IMR-90 (cell line): Measurements from ENCODE around the gene KNL1. TPM values are rescaled to one million over a fixed set of nuclear protein-coding genes. Genes with fewer than 3 reads are reported as not detected.

Experiments used
- ATAC-seq: fragments of 200-7000 bp; cut with Tn5 transposase; 2 replicates; pipeline ENCODE4 v1.9.1; 2020; ENCODE audit warnings: low read depth, mild to moderate bottlenecking, moderate library complexity
- BruUV-seq: library from RNA; stranded (reverse); fragments of 400-500 nt; replicated peaks from 2 replicates; lab custom pipeline; 2021; lab: Mats Ljungman, UMichigan
- CTCF ChIA-PET: fragments of 300-600 bp; formaldehyde crosslinking; extraction: SDS; loops from one replicate; lab custom pipeline; 2021; ENCODE audit warnings: antibody characterized with exemption; lab: Yijun Ruan, JAX
- POLR2A ChIA-PET: fragments of 300-600 bp; sonication (Branson Sonifier 250); formaldehyde crosslinking; loops from one replicate; lab custom pipeline; 2022; ENCODE audit warnings: antibody characterized with exemption; ENCODE audit not compliant: unreplicated experiment; lab: Charles Lee
- DNase-seq: peaks from one replicate; pipeline ENCODE4 v3.0.0; 2013
- H2AFZ ChIP-seq: replicated peaks from 2 replicates; pipeline ENCODE3; 2013; ENCODE audit warnings: low read length, mild to moderate bottlenecking; ENCODE audit not compliant: poor library complexity
- H2AK5ac ChIP-seq: 2 replicates; pipeline ENCODE4 v1.6.1; 2013; ENCODE audit warnings: low read depth, low read length, inconsistent platforms
- H2AK9ac ChIP-seq: replicated peaks from 2 replicates; pipeline ENCODE3; 2013; ENCODE audit warnings: mild to moderate bottlenecking, low read depth, low read length, moderate library complexity; ENCODE audit not compliant: poor library complexity
- H2BK120ac ChIP-seq: 2 replicates; pipeline ENCODE4 v1.6.1; 2013; ENCODE audit warnings: low read depth, low read length, inconsistent platforms
- H2BK15ac ChIP-seq: 3 replicates; pipeline ENCODE4 v1.6.1; 2013; ENCODE audit warnings: low read depth, low read length, inconsistent platforms
- H2BK20ac ChIP-seq: 2 replicates; pipeline ENCODE4 v1.6.1; 2013; ENCODE audit warnings: low read depth, mild to moderate bottlenecking, inconsistent platforms, low read length, moderate library complexity
- H2BK5ac ChIP-seq: 2 replicates; pipeline ENCODE4 v1.6.1; 2013; ENCODE audit warnings: mild to moderate bottlenecking, low read depth, low read length, inconsistent platforms; ENCODE audit not compliant: poor library complexity, severe bottlenecking
- H3K14ac ChIP-seq: replicated peaks from 2 replicates; pipeline ENCODE4 v1.6.1; 2013; ENCODE audit warnings: low read depth, low read length, inconsistent platforms
- H3K18ac ChIP-seq: 2 replicates; pipeline ENCODE4 v1.6.1; 2013; ENCODE audit warnings: low read depth, low read length, control low read depth
- H3K23ac ChIP-seq: 2 replicates; pipeline ENCODE4 v1.6.1; 2013; ENCODE audit warnings: low read depth, low read length, inconsistent platforms
- H3K27ac ChIP-seq: 2 replicates; pipeline ENCODE4 v1.5.1; 2013; ENCODE audit warnings: mild to moderate bottlenecking, control low read depth, low read length; ENCODE audit not compliant: insufficient read depth
- H3K27me3 ChIP-seq: 2 replicates; pipeline ENCODE4 v1.6.1; 2013; ENCODE audit warnings: low read length; ENCODE audit not compliant: control insufficient read depth, insufficient read depth
- H3K36me3 ChIP-seq: 2 replicates; pipeline ENCODE4 v1.6.1; 2013; ENCODE audit warnings: low read length, mixed read lengths; ENCODE audit not compliant: control insufficient read depth, insufficient read depth
- H3K4ac ChIP-seq: 2 replicates; pipeline ENCODE4 v1.6.1; 2013; ENCODE audit warnings: low read depth, low read length, inconsistent platforms
- H3K4me1 ChIP-seq: 2 replicates; pipeline ENCODE4 v1.6.1; 2013; ENCODE audit warnings: low read length, mixed read lengths; ENCODE audit not compliant: control insufficient read depth, insufficient read depth
- H3K4me2 ChIP-seq: 2 replicates; pipeline ENCODE4 v1.6.1; 2013; ENCODE audit warnings: low read depth, mild to moderate bottlenecking, control low read depth, low read length, moderate library complexity
- H3K4me3 ChIP-seq: 2 replicates; pipeline ENCODE4 v1.5.1; 2013; ENCODE audit warnings: low read depth, mild to moderate bottlenecking, control low read depth, low read length, moderate library complexity; ENCODE audit not compliant: insufficient read depth
- H3K56ac ChIP-seq: 2 replicates; pipeline ENCODE4 v1.6.1; 2013; ENCODE audit warnings: low read length, inconsistent platforms; ENCODE audit not compliant: insufficient read depth; ENCODE audit errors: extremely low read depth
- H3K79me1 ChIP-seq, 2 experiments: 2 replicates each; pipeline ENCODE4 v1.6.1; 2013; ENCODE audit warnings: low read length in 2 of 2, inconsistent platforms in 1 of 2, low read depth in 1 of 2
- H3K9ac ChIP-seq: 2 replicates; pipeline ENCODE4 v1.6.1; 2013; ENCODE audit warnings: low read depth, low read length, control low read depth
- H3K9me1 ChIP-seq: 2 replicates; pipeline ENCODE4 v1.6.1; 2013; ENCODE audit warnings: low read length, inconsistent platforms; ENCODE audit not compliant: insufficient read depth
- H3K9me3 ChIP-seq: 2 replicates; pipeline ENCODE4 v1.6.1; 2013; ENCODE audit warnings: low read length; ENCODE audit not compliant: control insufficient read depth, insufficient read depth
- H4K20me1 ChIP-seq: 2 replicates; pipeline ENCODE4 v1.6.1; 2013; ENCODE audit warnings: low read length, inconsistent platforms; ENCODE audit not compliant: insufficient read depth
- H4K5ac ChIP-seq: 2 replicates; pipeline ENCODE4 v1.6.1; 2013; ENCODE audit warnings: mild to moderate bottlenecking, low read depth, low read length, control low read depth
- H4K8ac ChIP-seq, 2 experiments: 2 replicates each; pipeline ENCODE4 v1.6.1; 2013; ENCODE audit warnings: low read depth in 2 of 2, low read length in 2 of 2, control low read depth in 1 of 2, inconsistent platforms in 1 of 2
- H4K91ac ChIP-seq: 2 replicates; pipeline ENCODE4 v1.6.1; 2013; ENCODE audit warnings: low read depth, low read length, inconsistent platforms; ENCODE audit not compliant: insufficient read depth
- BHLHE40 ChIP-seq: fragments of 150-350 bp; IDR thresholded peaks from 2 replicates; pipeline ENCODE4 v1.6.1; 2016; ENCODE audit warnings: mild to moderate bottlenecking, low read depth, low read length
- CEBPB ChIP-seq: IDR thresholded peaks from 2 replicates; pipeline ENCODE4 v1.6.1; 2012; ENCODE audit warnings: low read depth, low read length, improper control_type of control experiment
- CHD1 ChIP-seq: IDR thresholded peaks from 2 replicates; pipeline ENCODE4 v1.6.1; 2012; ENCODE audit warnings: low read depth, low read length, improper control_type of control experiment
- ELK1 ChIP-seq: fragments of 150-350 bp; IDR thresholded peaks from 2 replicates; pipeline ENCODE4 v1.6.1; 2016; ENCODE audit warnings: low read depth, mild to moderate bottlenecking, low read length, moderate library complexity, borderline replicate concordance
- MAZ ChIP-seq: IDR thresholded peaks from 2 replicates; pipeline ENCODE4 v1.6.1; 2012; ENCODE audit warnings: low read depth, mild to moderate bottlenecking, low read length, improper control_type of control experiment, moderate library complexity, borderline replicate concordance
- POLR2A ChIP-seq: IDR thresholded peaks from 2 replicates; pipeline ENCODE4 v1.6.1; 2012; ENCODE audit warnings: mild to moderate bottlenecking, low read depth, low read length
- RAD21 ChIP-seq: IDR thresholded peaks from 2 replicates; pipeline ENCODE4 v1.6.1; 2012; ENCODE audit warnings: low read length, improper control_type of control experiment
- RCOR1 ChIP-seq: IDR thresholded peaks from 2 replicates; pipeline ENCODE4 v1.6.1; 2012; ENCODE audit warnings: mild to moderate bottlenecking, low read length, improper control_type of control experiment; ENCODE audit not compliant: insufficient replicate concordance
- WGBS, 2 experiments: methylation state at CpG; one replicate each; pipeline versions ENCODE4 v1.1.5 to v1.1.7; 2013; ENCODE audit warnings: missing lambda C conversion rate in 2 of 2; ENCODE audit not compliant: insufficient read length in 1 of 2; ENCODE audit errors: extremely low coverage in 2 of 2; 5-methylcytosine and 5-hydroxymethylcytosine counted together
- dilution Hi-C: fragments of 300-500 bp; cut with HindIII; formaldehyde crosslinking; loops from one replicate; pipeline ENCODE4 v1.14.3; 2018; ENCODE audit warnings: low sequenced_read_pairs; ENCODE audit not compliant: unreplicated experiment
- in situ Hi-C: fragments of 300-500 bp; cut with MboI; formaldehyde crosslinking; loops from 3 replicates; pipeline ENCODE4 v1.14.3; 2019; ENCODE audit warnings: low sequenced_read_pairs, inconsistent platforms, mixed read lengths
- intact Hi-C: fragments of 100-400 bp; cut with micrococcal nuclease; formaldehyde crosslinking; loops from 2 replicates; pipeline ENCODE4 v1.10.0; 2022
- polyA plus RNA-seq, 3 experiments: library from polyadenylated mRNA; depleted of rRNA; stranded (reverse); fragments of >200 nt; gene quantifications; 2 replicates each; pipeline ENCODE4 v1.2.3, GENCODE V29; 2012; ENCODE audit warnings: low replicate concordance in 1 of 3
- total RNA-seq: library from RNA; depleted of rRNA; stranded (reverse); fragments of >200 nt; gene quantifications from 2 replicates; pipeline ENCODE4 v1.2.3, GENCODE V29; 2012

Gene KNL1
- total and polyA plus RNA-seq, 2 of the 4 experiments (the other 2 are of a cell fraction): 3.1 to 25.1 TPM

- dilution Hi-C loops: no loop called here
These were observed 43.2 kb downstream of the KNL1 start for GRCh38 chr15:40637221-40637745.

More at GRCh38 chr15:40637221-40637745, 43.2 kb downstream of the KNL1 start:
- Histone ChIP-seq H2BK15ac (no peak overlapping the region), H4K20me1 (no peaks in the 10 kb centered on the region), H3K4me3 (no peak overlapping the region), H2BK20ac (no peak overlapping the region), H3K56ac (no peak overlapping the region), H4K8ac (no peak overlapping the region), H3K9me3 (no peaks in the 10 kb centered on the region), H2BK120ac (no peak overlapping the region), H3K9me1 (peaks cover 7% of the 10 kb centered on the region), H3K18ac (no peak overlapping the region), H3K79me1 (peaks cover 0 to 10% of the 10 kb centered on the region in 2 experiments; a peak in 2 of 4 replicates), H2AFZ (no peak overlapping the region), H2AK5ac (no peak overlapping the region), H3K27me3 (no peaks in the 10 kb centered on the region), H4K5ac (no peak overlapping the region), H3K4me1 (0 out of 2 replicates have a peak, but pooled peaks cover 5% of the 10 kb centered on the region), H3K4ac (no peak overlapping the region), H3K36me3 (no peaks in the 10 kb centered on the region; the same call in 1 of the 2 replicates), H3K4me2 (no peak overlapping the region), H4K91ac (no peak overlapping the region), H3K23ac (no peak overlapping the region), H3K9ac (no peak overlapping the region), H3K27ac (no peak overlapping the region), H2AK9ac (no peak overlapping the region), H2BK5ac (no peak overlapping the region), H3K14ac (no peak overlapping the region)
- intact Hi-C loops: no loop called here
- POLR2A ChIA-PET: no interaction called here
- no TSS peak for BruUV-seq
- CTCF ChIA-PET: no interaction called here
- in situ Hi-C loops: no loop called here
- WGBS, 2 experiments: no CpG with 5 or more reads among the region's 4 CpGs
- no peak for ATAC-seq
- no peak for TF ChIP-seq BHLHE40
- TF ChIP-seq ELK1: no peak
- no peak for TF ChIP-seq RAD21
- no peak for TF ChIP-seq CEBPB
- TF ChIP-seq MAZ: no peak
- TF ChIP-seq RCOR1: no peak
- no peak for TF ChIP-seq POLR2A
- no peak for TF ChIP-seq CHD1
- DNase-seq: no peak
